GM12801 (cell line): ENCODE measurements around the gene ARID3C.

Experiments used
- TF ChIP-seq, protein P1 (sequence below): IDR thresholded peaks from one replicate; pipeline ENCODE4 v1.5.1; 2011; ENCODE audit warnings: control low read depth; ENCODE audit not compliant: insufficient read length; ENCODE audit errors: extremely low read depth

The ARID3C gene

GRCh38 chr9:34620061-34620994, 8.5 kb downstream of the ARID3C start, which contains the start of gene DCTN3:
DCTN3 (minus strand) TSS chr9:34620495; CDS start chr9:34620464, 31 bp downstream.
- TF ChIP-seq, protein P1, sequence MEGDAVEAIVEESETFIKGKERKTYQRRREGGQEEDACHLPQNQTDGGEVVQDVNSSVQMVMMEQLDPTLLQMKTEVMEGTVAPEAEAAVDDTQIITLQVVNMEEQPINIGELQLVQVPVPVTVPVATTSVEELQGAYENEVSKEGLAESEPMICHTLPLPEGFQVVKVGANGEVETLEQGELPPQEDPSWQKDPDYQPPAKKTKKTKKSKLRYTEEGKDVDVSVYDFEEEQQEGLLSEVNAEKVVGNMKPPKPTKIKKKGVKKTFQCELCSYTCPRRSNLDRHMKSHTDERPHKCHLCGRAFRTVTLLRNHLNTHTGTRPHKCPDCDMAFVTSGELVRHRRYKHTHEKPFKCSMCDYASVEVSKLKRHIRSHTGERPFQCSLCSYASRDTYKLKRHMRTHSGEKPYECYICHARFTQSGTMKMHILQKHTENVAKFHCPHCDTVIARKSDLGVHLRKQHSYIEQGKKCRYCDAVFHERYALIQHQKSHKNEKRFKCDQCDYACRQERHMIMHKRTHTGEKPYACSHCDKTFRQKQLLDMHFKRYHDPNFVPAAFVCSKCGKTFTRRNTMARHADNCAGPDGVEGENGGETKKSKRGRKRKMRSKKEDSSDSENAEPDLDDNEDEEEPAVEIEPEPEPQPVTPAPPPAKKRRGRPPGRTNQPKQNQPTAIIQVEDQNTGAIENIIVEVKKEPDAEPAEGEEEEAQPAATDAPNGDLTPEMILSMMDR: no peak

GRCh38 chr9:34615132-34615531, 13.7 kb downstream of the ARID3C start:
- TF ChIP-seq, protein P1: no peak

DNA sequence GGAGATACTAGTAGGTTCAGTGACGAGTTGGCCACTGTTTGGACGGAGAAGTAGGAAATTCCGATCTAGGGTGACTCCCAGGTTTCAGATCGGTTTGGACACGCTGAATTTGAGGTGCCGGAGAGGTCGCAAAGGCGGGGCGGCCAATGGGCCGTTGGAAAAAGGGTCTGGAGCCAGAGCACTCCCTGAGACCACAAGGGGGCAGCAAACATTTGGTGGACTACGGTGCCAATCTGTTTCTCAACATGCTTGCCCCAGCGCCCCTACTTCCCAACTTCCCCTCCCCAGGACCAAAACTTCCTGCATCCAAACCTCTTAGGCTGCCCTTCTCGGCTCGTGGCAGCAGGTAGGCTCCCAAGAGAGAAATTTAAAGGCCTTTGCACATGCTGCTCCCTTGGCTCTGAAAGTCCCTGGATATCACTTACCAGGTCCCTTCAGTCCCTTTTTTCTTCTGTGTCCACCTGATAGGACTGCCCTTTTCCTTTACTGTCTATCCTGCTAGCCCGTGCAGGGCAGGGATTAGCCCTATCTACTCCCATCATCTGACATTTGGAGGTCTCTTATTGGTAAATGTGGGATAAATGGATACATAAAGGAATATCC, 16.0 kb downstream of the ARID3C start:
- TF ChIP-seq, protein P1: no peak

- TF ChIP-seq, protein P1: no peak
These were observed 16.8 kb downstream of the ARID3C start, which contains the start of gene RPP25L for GRCh38 chr9:34611811-34612787. RPP25L (minus strand) TSS chr9:34612097; CDS start chr9:34611296, 801 bp downstream.

DNA sequence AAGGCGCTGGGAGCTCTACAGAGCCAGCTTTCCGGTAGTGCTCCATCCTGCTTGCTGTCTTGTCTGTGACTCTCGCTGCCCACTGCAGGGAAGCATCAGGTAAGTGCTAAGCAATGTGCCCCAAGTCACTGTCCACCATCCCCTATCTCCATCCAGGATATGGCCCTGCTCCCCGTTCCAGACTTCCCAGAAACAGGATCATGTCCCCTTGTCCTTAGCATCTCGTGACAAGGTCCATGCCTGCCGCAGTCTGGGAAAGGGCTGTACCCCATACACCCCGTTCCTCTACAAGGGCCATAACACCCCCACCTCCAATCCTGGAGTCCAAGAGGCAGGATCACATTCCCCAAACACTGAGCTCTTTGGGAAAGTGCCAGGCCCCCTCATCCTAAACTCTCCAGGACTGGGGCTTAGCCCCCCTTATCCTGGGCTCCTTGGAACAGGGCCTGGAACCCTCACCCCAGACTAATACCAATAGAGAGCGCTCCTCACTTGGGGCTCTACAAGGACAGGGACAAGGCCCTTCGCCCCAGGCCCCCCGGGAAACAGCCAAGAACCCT, 17.5 kb downstream of the ARID3C start:
- TF ChIP-seq, protein P1: no peak

GRCh38 chr9:34610434-34611206, 18.2 kb downstream of the ARID3C start:
- TF ChIP-seq, protein P1: no peak
